GM19397 (cell line): ENCODE measurements around the gene TWF1.
"Not testable (repeated sequence)": the region's sequence is repeated elsewhere in the genome, so short reads cannot be mapped to it uniquely, and the experiment has no call there.

Experiments used
- ATAC-seq: cut with Tn5 transposase; IDR thresholded peaks from one replicate; pipeline ENCODE4 v1.9.1; 2021; ENCODE audit warnings: mild to moderate bottlenecking, moderate library complexity; ENCODE audit not compliant: unreplicated experiment

Gene TWF1

GRCh38 chr12:43806737-43807072 is 588 bp upstream of the TWF1 start:
- ATAC-seq, result no peak

GRCh38 chr12:43805149-43805859 is 813 bp downstream of the TWF1 start:
- no peak for ATAC-seq

GRCh38 chr12:43797561-43798217 is 8.4 kb downstream of the TWF1 start:
- ATAC-seq, result no peak

GRCh38 chr12:43795716-43796280 is 10.3 kb downstream of the TWF1 start:
- no peak for ATAC-seq

- no peak for ATAC-seq
Observed at GRCh38 chr12:43789941-43790340, 16.2 kb downstream of the TWF1 start.

- ATAC-seq, result no peak
Observed at GRCh38 chr12:43786899-43787693, 19.0 kb downstream of the TWF1 start.

- ATAC-seq, result no peak
Observed at GRCh38 chr12:43776498-43776897, 29.6 kb downstream of the TWF1 start.

GRCh38 chr12:43766291-43766690 is 39.8 kb downstream of the TWF1 start:
- ATAC-seq, result no peak

GRCh38 chr12:43764528-43764927 is 41.6 kb downstream of the TWF1 start:
- no peak for ATAC-seq

- no peak for ATAC-seq
Observed at GRCh38 chr12:43763769-43764168, 42.3 kb downstream of the TWF1 start.

- no peak for ATAC-seq
Observed at GRCh38 chr12:43762596-43762995, 43.5 kb downstream of the TWF1 start.

- ATAC-seq, result no peak
Observed at GRCh38 chr12:43761500-43761899, 44.6 kb downstream of the TWF1 start.

- ATAC-seq, result no peak
Observed at GRCh38 chr12:43760396-43760795, 45.7 kb downstream of the TWF1 start.

GRCh38 chr12:43758728-43759563 is 47.2 kb downstream of the TWF1 start, which contains the start of the genes IRAK4 and PUS7L:
Gene IRAK4, plus strand, starts transcription at chr12:43758951. Its CDS starts 9,161 bp downstream, at chr12:43768112.
Gene PUS7L, minus strand, starts transcription at chr12:43758790. Its CDS starts 3,545 bp downstream, at chr12:43755245.
- peak; percentile 98 for ATAC-seq

GRCh38 chr12:43758247-43758727 is 47.8 kb downstream of the TWF1 start:
- no peak for ATAC-seq

GRCh38 chr12:43754015-43754414 is 52.1 kb downstream of the TWF1 start:
- no peak for ATAC-seq

- ATAC-seq, result not testable (repeated sequence)
Observed at GRCh38 chr12:43751360-43751759, 54.8 kb downstream of the TWF1 start.

GRCh38 chr12:43750814-43751213 is 55.3 kb downstream of the TWF1 start:
- no peak for ATAC-seq

- no peak for ATAC-seq
Observed at GRCh38 chr12:43749016-43749415, 57.1 kb downstream of the TWF1 start.

GRCh38 chr12:43744826-43745225 is 61.3 kb downstream of the TWF1 start:
- no peak for ATAC-seq
